CD4-positive, alpha-beta T cell treated with Interleukin-2 at 100 ng/mL for 4 hours (primary cell): ENCODE measurements around the gene OR52E5.

Experiments used
- DNase-seq: peaks from one replicate; pipeline ENCODE4 v3.0.0-alpha.2; 2020; ENCODE audit warnings: low spot score

The OR52E5 gene

GRCh38 chr11:5933116-5933515 lies 40.1 kb downstream of the OR52E5 start:
- DNase-seq, result no peak

GRCh38 chr11:5937868-5938602 lies 45.0 kb downstream of the OR52E5 start:
- no peak for DNase-seq

GRCh38 chr11:5938603-5938965 lies 45.6 kb downstream of the OR52E5 start:
- no peak for DNase-seq

- DNase-seq, result no peak
Observed at GRCh38 chr11:5940748-5941147, 47.7 kb downstream of the OR52E5 start.

GRCh38 chr11:5941951-5942350 lies 48.9 kb downstream of the OR52E5 start, which contains the start of gene OR56A3:
Gene OR56A3, plus strand, starts transcription at chr11:5942251. Its CDS starts 5,096 bp downstream, at chr11:5947347.
- no peak for DNase-seq
